Right ventricle myocardium inferior (tissue), 1 donor: ENCODE data around the gene N4BP2. TPM values are rescaled to one million over a fixed set of nuclear protein-coding genes. Genes with fewer than 3 reads are reported as not detected.
A peak's percentile ranks its signal among the peaks of the same experiment; 100 is the strongest.

Experiments
- ATAC-seq: fragments of 200-7000 bp; cut with Tn5 transposase; one replicate; pipeline ENCODE4 v1.9.1; 2020; ENCODE audit warnings: mild to moderate bottlenecking, moderate library complexity
- DNase-seq: peaks from one replicate; pipeline ENCODE4 v3.0.0; 2021; ENCODE audit errors: missing footprints
- intact Hi-C: fragments of 100-400 bp; cut with DNase I; formaldehyde crosslinking; loops from one replicate; pipeline ENCODE4 v1.11.0; 2022
- total RNA-seq: library from RNA; stranded (reverse); fragmentation: NEBNext Ultra II Directional; extraction: Animal tissue kit (Norgen Biotek cat#: 25700); gene quantifications from one replicate; pipeline ENCODE4 v1.2.1, GENCODE V29; 2021
- donor health status: DM: no; HTN: yes; CAD: no; lungs with severe emphysema.

Gene N4BP2
- total RNA-seq, 1 donor from 2014 or later = 4.1 TPM

GRCh38 chr4:40197879-40198689 lies 141.4 kb downstream of the N4BP2 start:
- peak; percentile 64 for DNase-seq
- intact Hi-C loops = no loop called here
- ATAC-seq = no peak

GRCh38 chr4:40199179-40199670 lies 142.6 kb downstream of the N4BP2 start:
- DNase-seq = no peak
- ATAC-seq = no peak
- intact Hi-C loops = no loop called here

- DNase-seq (peak; percentile 59), ATAC-seq (no peak)
- intact Hi-C loops = no loop called here
These were observed 143.6 kb downstream of the N4BP2 start for GRCh38 chr4:40199999-40200874.

- ATAC-seq (no peak), DNase-seq (no peak)
- intact Hi-C loops = no loop called here
These were observed 144.5 kb downstream of the N4BP2 start for GRCh38 chr4:40200875-40201801.

GRCh38 chr4:40201898-40202297 lies 145.2 kb downstream of the N4BP2 start:
- ATAC-seq (no peak), DNase-seq (no peak)
- intact Hi-C loops = no loop called here

GRCh38 chr4:40202474-40202873 lies 145.8 kb downstream of the N4BP2 start:
- intact Hi-C loops = no loop called here
- ATAC-seq (no peak), DNase-seq (no peak)

- ATAC-seq = no peak
- DNase-seq = no peak
- intact Hi-C loops = no loop called here
These were observed 148.0 kb downstream of the N4BP2 start for GRCh38 chr4:40204507-40205258.

GRCh38 chr4:40205259-40206198 lies 148.9 kb downstream of the N4BP2 start:
- peak; percentile 28 for ATAC-seq
- no peak for DNase-seq
- intact Hi-C loops = no loop called here

- DNase-seq = no peak
- intact Hi-C loops = no loop called here
- ATAC-seq = no peak
These were observed 149.8 kb downstream of the N4BP2 start for GRCh38 chr4:40206426-40206825.

Other genes with a start within 250 kb of the N4BP2 start
- 32.6 TPM for gene PDS5A, start 78.9 kb upstream of the N4BP2 start, total RNA-seq
- gene RHOH, start 140.2 kb downstream of the N4BP2 start, total RNA-seq = 0.54 TPM